Adipocyte (in vitro differentiated cells): ENCODE measurements around the gene ZNF10.
A peak's percentile ranks its signal among the peaks of the same experiment; 100 is the strongest.

Experiments
- DNase-seq: peaks from one replicate; pipeline ENCODE4 v3.0.0-alpha.2; 2015; ENCODE audit warnings: low read depth
- H3K27me3 ChIP-seq: replicated peaks from 2 replicates; pipeline ENCODE4 v1.7.0; 2013; ENCODE audit warnings: mild to moderate bottlenecking, low read length, moderate library complexity; ENCODE audit not compliant: control insufficient read depth, insufficient read depth
- H3K36me3 ChIP-seq: 2 replicates; pipeline ENCODE4 v1.7.0; 2013; ENCODE audit warnings: low read length, mild to moderate bottlenecking, moderate library complexity; ENCODE audit not compliant: control insufficient read depth, insufficient read depth, severe bottlenecking
- H3K4me1 ChIP-seq: 2 replicates; pipeline ENCODE4 v1.7.0; 2013; ENCODE audit warnings: mild to moderate bottlenecking, low read length, moderate library complexity; ENCODE audit not compliant: control insufficient read depth, insufficient read depth
- H3K4me3 ChIP-seq: 2 replicates; pipeline ENCODE4 v1.7.0; 2013; ENCODE audit warnings: mild to moderate bottlenecking, low read length, moderate library complexity
- H3K9ac ChIP-seq: 2 replicates; pipeline ENCODE4 v1.7.0; 2013; ENCODE audit warnings: mild to moderate bottlenecking, low read length, moderate library complexity
- H3K9me3 ChIP-seq: 2 replicates; pipeline ENCODE4 v1.7.0; 2013; ENCODE audit warnings: mild to moderate bottlenecking, low read length, moderate library complexity; ENCODE audit not compliant: control insufficient read depth

ZNF10 gene

DNA sequence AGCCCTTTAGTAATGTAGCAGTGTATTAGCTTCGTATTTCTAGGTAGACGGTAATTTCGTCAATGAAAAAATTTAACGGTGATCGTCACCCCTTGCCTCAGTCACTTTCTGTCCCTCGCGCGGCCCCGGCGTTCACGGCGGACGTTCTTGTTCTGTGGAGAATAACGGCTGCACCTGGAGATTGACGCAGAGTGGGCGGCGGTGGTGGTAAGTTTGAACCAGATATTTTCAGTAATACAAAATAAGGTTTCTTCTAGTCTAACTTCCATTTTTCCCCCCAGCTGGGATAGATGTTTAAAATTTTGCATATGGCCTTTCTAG lies 341 bp downstream of the ZNF10 start:
- DNase-seq: peak; percentile 56

DNA sequence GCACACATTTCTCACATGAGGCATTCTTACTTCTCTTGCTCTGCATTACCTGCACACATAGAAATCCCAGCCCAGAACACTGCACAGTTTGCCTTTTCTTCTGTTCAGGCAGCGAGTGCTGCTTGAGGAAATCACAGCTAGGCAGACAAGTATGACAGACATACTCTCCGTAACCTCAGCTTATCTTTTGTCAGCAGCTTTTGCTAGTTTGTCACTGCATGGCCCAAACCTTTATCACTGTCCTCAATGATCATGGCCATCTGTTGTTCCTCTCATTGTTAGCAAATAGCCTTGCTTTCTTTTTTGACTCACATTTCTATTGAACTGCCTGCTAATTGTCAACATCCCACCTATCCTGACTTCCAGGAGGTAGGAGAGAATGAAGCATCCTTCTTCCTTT lies 5.3 kb downstream of the ZNF10 start:
- peaks cover 7% of the 10 kb centered on the region for H3K4me1 ChIP-seq
- no peak for DNase-seq
- no peaks in the 10 kb centered on the region for H3K27me3 ChIP-seq
- H3K9ac ChIP-seq: no peak overlapping the region
- H3K4me3 ChIP-seq: no peak overlapping the region
- H3K36me3 ChIP-seq: peaks cover 54% of the 10 kb centered on the region
- H3K9me3 ChIP-seq: peaks cover 74% of the 10 kb centered on the region

More for the DNA sequence above, 341 bp downstream of the ZNF10 start:
- peak overlapping the region; percentile 98 for H3K4me3 ChIP-seq
- peaks cover 29% of the 10 kb centered on the region for H3K36me3 ChIP-seq
- no peaks in the 10 kb centered on the region for H3K27me3 ChIP-seq
- H3K9ac ChIP-seq: peak overlapping the region; percentile 91
- H3K9me3 ChIP-seq: peaks cover 51% of the 10 kb centered on the region
- H3K4me1 ChIP-seq: peaks cover 7% of the 10 kb centered on the region

DNA sequence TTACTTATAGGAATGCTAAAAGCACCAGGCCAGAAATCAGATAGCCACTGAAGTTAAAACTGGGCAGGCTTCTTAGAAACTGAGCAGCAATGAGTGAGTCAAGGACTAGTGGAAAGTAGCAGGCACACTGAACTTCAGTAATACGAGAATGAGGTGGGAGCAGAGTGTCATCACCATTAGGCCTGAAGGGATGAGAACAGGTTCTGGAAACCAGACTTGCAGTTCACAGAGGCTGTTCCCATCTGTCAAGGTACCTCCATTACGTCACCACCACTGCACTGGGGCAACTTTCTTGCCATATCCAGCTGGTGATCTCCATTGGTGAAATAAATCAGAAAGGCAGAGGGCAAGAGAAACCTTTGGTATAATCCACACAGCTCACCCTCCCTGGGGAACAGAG lies 15.6 kb downstream of the ZNF10 start:
- no peak for DNase-seq
- Histone ChIP-seq H3K4me1 (no peaks in the 10 kb centered on the region), H3K9ac (no peak overlapping the region), H3K27me3 (no peaks in the 10 kb centered on the region), H3K9me3 (peaks cover 99% of the 10 kb centered on the region), H3K4me3 (peak overlapping the region; percentile 50), H3K36me3 (peaks cover 79% of the 10 kb centered on the region)

DNA sequence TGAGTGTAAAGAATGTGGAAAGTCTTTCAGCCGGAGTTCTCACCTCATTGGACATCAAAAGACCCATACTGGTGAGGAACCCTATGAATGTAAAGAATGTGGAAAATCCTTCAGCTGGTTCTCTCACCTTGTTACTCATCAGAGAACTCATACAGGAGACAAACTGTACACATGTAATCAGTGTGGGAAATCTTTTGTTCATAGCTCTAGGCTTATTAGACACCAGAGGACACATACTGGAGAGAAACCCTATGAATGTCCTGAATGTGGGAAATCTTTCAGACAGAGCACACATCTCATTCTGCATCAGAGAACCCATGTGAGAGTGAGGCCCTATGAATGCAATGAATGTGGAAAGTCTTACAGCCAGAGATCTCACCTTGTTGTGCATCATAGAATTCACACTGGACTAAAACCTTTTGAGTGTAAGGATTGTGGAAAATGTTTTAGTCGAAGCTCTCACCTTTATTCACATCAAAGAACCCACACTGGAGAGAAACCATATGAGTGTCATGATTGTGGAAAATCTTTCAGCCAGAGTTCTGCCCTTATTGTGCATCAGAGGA lies 25.8 kb downstream of the ZNF10 start:
- H3K9me3 ChIP-seq: peaks cover 98% of the 10 kb centered on the region
- no peak for DNase-seq
- no peaks in the 10 kb centered on the region for H3K4me1 ChIP-seq
- peaks cover 84% of the 10 kb centered on the region for H3K36me3 ChIP-seq
- H3K4me3 ChIP-seq: peak overlapping the region; percentile 64
- H3K9ac ChIP-seq: no peak overlapping the region
- H3K27me3 ChIP-seq: no peaks in the 10 kb centered on the region

DNA sequence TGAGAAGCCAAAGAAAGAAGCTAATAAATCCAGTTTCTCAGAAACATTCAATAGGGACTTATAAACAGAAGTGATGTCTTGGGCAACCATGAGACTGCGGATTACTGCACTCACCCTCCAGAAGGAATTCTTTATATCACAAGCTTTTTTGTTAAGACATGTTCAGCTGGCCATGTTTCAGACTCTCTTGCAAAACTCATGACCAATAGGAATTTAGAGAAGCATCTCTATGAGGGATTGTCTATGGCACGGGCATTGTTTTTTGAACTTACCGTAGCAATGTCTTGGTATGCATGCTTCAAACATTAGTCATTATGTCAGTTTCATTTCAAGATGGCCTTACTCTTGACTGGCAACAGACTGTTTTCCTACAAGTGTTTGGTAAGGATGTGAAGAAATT lies 35.3 kb downstream of the ZNF10 start:
- H3K9me3 ChIP-seq: peaks cover 67% of the 10 kb centered on the region

GRCh38 chr12:133172491-133172890 lies 42.1 kb downstream of the ZNF10 start:
- Histone ChIP-seq H3K9me3 (peaks cover 70% of the 10 kb centered on the region), H3K4me1 (no peaks in the 10 kb centered on the region)

More for the DNA sequence above, 35.3 kb downstream of the ZNF10 start:
- H3K36me3 ChIP-seq: no peaks in the 10 kb centered on the region
- H3K9ac ChIP-seq: no peak overlapping the region
- no peak for DNase-seq
- no peak overlapping the region for H3K4me3 ChIP-seq
- H3K4me1 ChIP-seq: no peaks in the 10 kb centered on the region
- no peaks in the 10 kb centered on the region for H3K27me3 ChIP-seq

GRCh38 chr12:133174901-133175300 lies 44.5 kb downstream of the ZNF10 start:
- Histone ChIP-seq H3K9me3 (peaks cover 62% of the 10 kb centered on the region), H3K36me3 (no peaks in the 10 kb centered on the region), H3K9ac (no peak overlapping the region)

More at GRCh38 chr12:133172491-133172890, 42.1 kb downstream of the ZNF10 start:
- no peaks in the 10 kb centered on the region for H3K27me3 ChIP-seq
- no peak overlapping the region for H3K4me3 ChIP-seq
- H3K36me3 ChIP-seq: no peaks in the 10 kb centered on the region
- DNase-seq: no peak
- H3K9ac ChIP-seq: no peak overlapping the region

GRCh38 chr12:133180669-133181068 lies 50.2 kb downstream of the ZNF10 start:
- no peak overlapping the region for H3K9ac ChIP-seq
- peaks cover 9% of the 10 kb centered on the region for H3K4me1 ChIP-seq
- DNase-seq: no peak
- H3K27me3 ChIP-seq: no peaks in the 10 kb centered on the region
- peaks cover 53% of the 10 kb centered on the region for H3K9me3 ChIP-seq
- H3K36me3 ChIP-seq: peaks cover 27% of the 10 kb centered on the region
- peak overlapping the region; percentile 100 for H3K4me3 ChIP-seq

More at GRCh38 chr12:133174901-133175300, 44.5 kb downstream of the ZNF10 start:
- Histone ChIP-seq H3K4me1 (no peaks in the 10 kb centered on the region), H3K4me3 (no peak overlapping the region), H3K27me3 (no peaks in the 10 kb centered on the region)
- DNase-seq: no peak

- H3K27me3 ChIP-seq: no peaks in the 10 kb centered on the region
- H3K4me3 ChIP-seq: peak within 1 kb of the TSS; percentile 100
- peaks cover 53% of the 10 kb centered on the region for H3K9me3 ChIP-seq
- H3K9ac ChIP-seq: peak within 1 kb of the TSS; percentile 93
- peaks cover 34% of the 10 kb centered on the region for H3K36me3 ChIP-seq
- peak; percentile 97 for DNase-seq
- peaks cover 9% of the 10 kb centered on the region for H3K4me1 ChIP-seq
Observed at GRCh38 chr12:133181238-133181959, 51.0 kb downstream of the ZNF10 start, which contains the start of gene ZNF268. ZNF268 (plus strand) TSS chr12:133181495; CDS start chr12:133181998, 503 bp downstream.

DNA sequence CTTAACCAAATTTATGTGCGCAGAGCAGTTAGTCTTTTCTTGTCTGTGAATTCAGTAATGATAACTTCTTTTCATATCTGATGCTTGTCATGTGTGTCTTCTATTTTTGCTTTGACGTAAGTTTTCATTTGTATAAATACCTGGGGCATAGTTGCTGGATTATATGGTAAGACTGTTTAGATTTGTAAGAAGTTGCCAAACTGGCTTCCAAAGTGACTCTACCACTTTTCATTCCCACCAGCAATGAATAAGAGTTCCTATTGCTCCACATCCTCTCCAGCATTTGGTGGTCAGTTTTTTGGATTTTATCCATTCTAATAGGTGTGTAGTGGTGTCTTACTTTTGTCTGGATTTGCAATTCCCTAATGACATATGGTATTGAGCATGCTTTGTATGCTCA lies 59.7 kb downstream of the ZNF10 start:
- no peaks in the 10 kb centered on the region for H3K27me3 ChIP-seq
- peaks cover 100% of the 10 kb centered on the region for H3K9me3 ChIP-seq
- DNase-seq: no peak
- no peak overlapping the region for H3K9ac ChIP-seq
- H3K36me3 ChIP-seq: peaks cover 100% of the 10 kb centered on the region
- H3K4me1 ChIP-seq: no peaks in the 10 kb centered on the region
- peak overlapping the region; percentile 60 for H3K4me3 ChIP-seq

- no peaks in the 10 kb centered on the region for H3K4me1 ChIP-seq
- H3K27me3 ChIP-seq: no peaks in the 10 kb centered on the region
- peak overlapping the region; percentile 60 for H3K4me3 ChIP-seq
- no peak for DNase-seq
- H3K36me3 ChIP-seq: peaks cover 87% of the 10 kb centered on the region
- no peak overlapping the region for H3K9ac ChIP-seq
- peaks cover 87% of the 10 kb centered on the region for H3K9me3 ChIP-seq
Observed at GRCh38 chr12:133192847-133193246, 62.4 kb downstream of the ZNF10 start.
